NCI-H1417 (cell line): ENCODE measurements around the gene FYB1.

Experiments used
- DNase-seq, 3 experiments: peaks; one replicate each; lab custom pipeline; 2025; lab: John Stamatoyannopoulos, UW

Gene FYB1

DNA sequence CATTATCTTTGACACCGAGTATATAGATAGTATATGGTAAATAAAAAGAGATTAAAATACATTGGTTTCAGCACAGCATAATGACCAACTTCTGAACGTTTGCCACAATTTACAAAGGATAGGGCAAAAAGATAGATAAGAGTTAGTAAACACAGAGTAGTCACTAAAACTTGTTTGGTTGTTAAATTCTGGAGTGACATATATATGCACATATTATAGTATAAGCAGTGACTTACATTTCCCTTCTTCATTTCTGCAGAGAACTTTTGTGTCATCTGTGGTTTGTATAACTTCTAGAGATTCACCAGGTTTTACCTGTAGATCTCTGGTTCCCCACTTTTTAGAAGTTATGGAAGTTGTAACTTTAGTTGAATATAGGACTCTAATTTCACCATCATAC, 100.7 kb downstream of the FYB1 start:
- no peak for DNase-seq

GRCh38 chr5:39117401-39117800, 102.0 kb downstream of the FYB1 start:
- no peak for DNase-seq

DNA sequence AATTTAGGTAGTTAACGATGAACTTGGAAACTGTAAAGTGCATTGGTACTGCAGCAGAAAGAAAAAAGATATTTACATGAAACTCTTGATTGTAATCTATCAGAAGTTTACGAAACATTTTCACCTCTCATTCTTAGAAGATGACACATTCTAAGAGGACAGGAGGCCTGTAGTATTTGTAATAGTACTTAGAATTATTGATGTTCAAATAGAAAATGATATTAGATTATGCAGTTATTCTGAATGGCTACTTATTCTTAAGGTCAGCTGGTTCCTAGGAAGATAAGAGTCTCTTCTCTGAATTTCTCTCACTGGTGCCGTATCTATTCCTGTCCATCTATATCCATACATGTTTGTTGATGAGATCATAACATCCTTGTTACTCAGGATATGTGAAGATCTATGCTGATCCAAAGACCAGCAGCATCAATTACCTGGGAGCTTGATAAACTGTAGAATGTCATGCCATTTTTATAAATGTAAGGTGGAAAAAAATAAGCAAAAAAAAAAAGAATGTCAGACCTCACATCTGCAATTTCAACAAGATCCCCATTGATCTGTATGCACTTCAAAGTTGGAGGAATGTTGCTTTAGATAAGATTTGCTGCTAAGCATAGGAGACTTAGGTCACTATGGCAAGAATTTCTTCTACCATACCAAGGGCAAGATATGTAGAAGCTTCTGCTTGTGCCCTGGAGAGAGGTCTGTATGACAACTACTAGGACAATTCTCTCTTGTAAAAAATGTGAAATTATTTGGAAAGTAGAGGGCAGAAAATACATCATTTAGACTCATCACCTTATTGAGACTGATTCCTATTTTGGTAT, 102.8 kb downstream of the FYB1 start:
- DNase-seq = no peak

- DNase-seq = no peak
Observed at GRCh38 chr5:39115644-39116343, 103.6 kb downstream of the FYB1 start.

- DNase-seq = no peak
Observed at GRCh38 chr5:39114155-39114554, 105.2 kb downstream of the FYB1 start.

- no peak for DNase-seq
Observed at GRCh38 chr5:39113354-39113953, 105.9 kb downstream of the FYB1 start.

DNA sequence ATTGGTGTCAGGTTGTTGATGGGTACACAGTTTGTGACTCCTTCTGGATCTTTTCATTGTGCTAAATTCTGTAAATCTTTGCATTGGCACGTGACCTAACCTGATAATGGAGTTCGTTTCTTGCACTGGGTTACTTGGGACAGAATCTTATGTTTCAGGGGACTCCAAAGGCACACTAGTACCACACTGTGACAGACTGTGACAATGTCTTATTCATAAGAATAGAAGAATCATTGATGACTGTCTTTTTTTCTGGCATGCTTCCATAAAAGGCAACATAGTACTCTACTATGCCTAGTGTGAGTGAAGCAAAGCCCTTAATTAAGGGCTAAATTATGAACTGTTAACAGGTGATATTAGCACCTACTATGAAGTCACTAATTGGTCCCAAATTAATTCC, 109.8 kb downstream of the FYB1 start:
- DNase-seq = peak in 2 of 3 experiments; percentile 53 to 85

DNA sequence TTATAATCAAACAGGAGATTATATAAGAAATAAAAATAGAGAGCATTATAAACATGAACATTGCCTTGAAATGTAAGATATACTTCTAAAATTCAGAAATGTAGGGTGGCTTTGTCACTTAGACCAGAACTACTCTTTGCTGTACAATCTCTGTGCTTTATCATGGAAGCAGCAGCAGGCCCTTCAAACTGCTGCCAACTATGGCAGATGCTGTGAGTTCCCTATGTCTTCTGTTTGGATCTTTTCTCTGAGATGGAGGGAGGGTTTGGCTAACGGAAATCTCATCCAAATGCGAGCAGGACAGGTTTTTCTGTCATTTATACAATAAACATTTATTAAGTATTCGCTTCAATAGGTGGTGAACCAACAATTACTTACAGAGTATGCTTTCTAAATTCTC, 110.4 kb downstream of the FYB1 start:
- peak in 2 of 3 experiments; percentile 30 to 74 for DNase-seq

GRCh38 chr5:39107350-39107749, 112.0 kb downstream of the FYB1 start:
- no peak for DNase-seq

GRCh38 chr5:39106322-39106721, 113.0 kb downstream of the FYB1 start:
- no peak for DNase-seq

GRCh38 chr5:39104221-39104620, 115.1 kb downstream of the FYB1 start:
- DNase-seq = no peak

- no peak for DNase-seq
Observed at GRCh38 chr5:39102684-39103155, 116.6 kb downstream of the FYB1 start.

GRCh38 chr5:39100851-39101396, 118.4 kb downstream of the FYB1 start:
- no peak for DNase-seq

- no peak for DNase-seq
Observed at GRCh38 chr5:39100301-39100850, 119.0 kb downstream of the FYB1 start.

- DNase-seq = no peak
Observed at GRCh38 chr5:39099831-39100230, 119.5 kb downstream of the FYB1 start.

GRCh38 chr5:39093352-39093751, 126.0 kb downstream of the FYB1 start:
- DNase-seq = no peak

GRCh38 chr5:39092581-39093351, 126.6 kb downstream of the FYB1 start:
- peak in 2 of 3 experiments; percentile 16 to 52 for DNase-seq

- DNase-seq = no peak
Observed at GRCh38 chr5:39091940-39092580, 127.3 kb downstream of the FYB1 start.

- no peak for DNase-seq
Observed at GRCh38 chr5:39083968-39084367, 135.4 kb downstream of the FYB1 start.

- no peak for DNase-seq
Observed at GRCh38 chr5:39082995-39083394, 136.4 kb downstream of the FYB1 start.
